Hair follicular keratinocyte (primary cell): ENCODE data around the gene KCNF1. TPM values are rescaled to one million over a fixed set of nuclear protein-coding genes. Genes with fewer than 3 reads are reported as not detected.

ENCODE experiments used
- total RNA-seq: library from RNA; depleted of rRNA; stranded (reverse); fragments of >200 nt; gene quantifications from 2 replicates; pipeline ENCODE4 v1.2.3, GENCODE V29; 2015

Gene KCNF1, protein sequence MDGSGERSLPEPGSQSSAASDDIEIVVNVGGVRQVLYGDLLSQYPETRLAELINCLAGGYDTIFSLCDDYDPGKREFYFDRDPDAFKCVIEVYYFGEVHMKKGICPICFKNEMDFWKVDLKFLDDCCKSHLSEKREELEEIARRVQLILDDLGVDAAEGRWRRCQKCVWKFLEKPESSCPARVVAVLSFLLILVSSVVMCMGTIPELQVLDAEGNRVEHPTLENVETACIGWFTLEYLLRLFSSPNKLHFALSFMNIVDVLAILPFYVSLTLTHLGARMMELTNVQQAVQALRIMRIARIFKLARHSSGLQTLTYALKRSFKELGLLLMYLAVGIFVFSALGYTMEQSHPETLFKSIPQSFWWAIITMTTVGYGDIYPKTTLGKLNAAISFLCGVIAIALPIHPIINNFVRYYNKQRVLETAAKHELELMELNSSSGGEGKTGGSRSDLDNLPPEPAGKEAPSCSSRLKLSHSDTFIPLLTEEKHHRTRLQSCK
- 0.04 TPM in 1 of 2 replicates, not detected in the other for total RNA-seq

GRCh38 chr2:10911291-10912075 is at the start of gene KCNF1:
TSS of gene KCNF1 (plus strand) at chr2:10911934. CDS start at chr2:10912427, 493 bp downstream.

Other genes with a start within 250 kb of the KCNF1 start
- 28.3 and 34.2 TPM in 2 replicates for gene NOL10, start 222.0 kb upstream of the KCNF1 start, total RNA-seq
- gene ATP6V1C2, start 190.3 kb upstream of the KCNF1 start, total RNA-seq, result not detected in 2 replicates
- gene PDIA6, start 99.1 kb upstream of the KCNF1 start, total RNA-seq, result 391 and 561 TPM in 2 replicates
- 20.0 and 35.7 TPM in 2 replicates for gene SLC66A3, start 243.5 kb downstream of the KCNF1 start, total RNA-seq